ENCODE results near the gene AMIGO1. TPM values are rescaled to one million over a fixed set of nuclear protein-coding genes. Genes with fewer than 3 reads are reported as not detected.

AMIGO1 gene
- total and polyA plus RNA-seq, 8 donors: 1.6 to 5.8 (median 5.0) TPM

- ATAC-seq (no peak), DNase-seq (no peak), FAIRE-seq (no peak)
- Histone ChIP-seq H3K9me3 (no peaks in the 10 kb centered on the region), H3K27me3 (no peaks in the 10 kb centered on the region), H3K4me3 (no peak overlapping the region), H3K4me1 (peaks cover 0 to 8% (median 0%) of the 10 kb centered on the region in 3 donors), H3K27ac (no peak overlapping the region), H3K36me3 (no peaks in the 10 kb centered on the region)
- 69 to 81% methylated on average over 2 to 3 of the region's 3 CpGs for WGBS, 2 donors
- TF ChIP-seq CTCF (IDR thresholded peaks at IDR 0.05): no peak
- intact Hi-C loops (cut with DNase I): no loop called here
These were observed 29.6 kb downstream of the AMIGO1 start for GRCh38 chr1:109479901-109480300.

GRCh38 chr1:109479311-109479710, 30.2 kb downstream of the AMIGO1 start:
- DNase-seq (no peak), FAIRE-seq (no peak), ATAC-seq (no peak)
- Histone ChIP-seq H3K4me3 (no peak overlapping the region), H3K9me3 (no peaks in the 10 kb centered on the region), H3K27ac (no peak overlapping the region), H3K27me3 (no peaks in the 10 kb centered on the region), H3K36me3 (no peaks in the 10 kb centered on the region), H3K4me1 (peaks cover 0 to 4% (median 0%) of the 10 kb centered on the region in 3 donors)
- 76 to 82% methylated on average over 5 of the region's 5 CpGs for WGBS, 2 donors
- no peak for TF ChIP-seq CTCF (IDR thresholded peaks at IDR 0.05)
- intact Hi-C loops (cut with DNase I): no loop called here

- FAIRE-seq (no peak), DNase-seq (peak in 1 of 6 donors; percentile 53), ATAC-seq (peak in 2 of 4 donors; percentile 10 to 26)
- Histone ChIP-seq H3K27me3 (no peaks in the 10 kb centered on the region), H3K27ac (no peak overlapping the region), H3K4me1 (peaks cover 0 to 4% (median 0%) of the 10 kb centered on the region in 3 donors), H3K4me3 (no peak overlapping the region), H3K9me3 (no peaks in the 10 kb centered on the region), H3K36me3 (no peaks in the 10 kb centered on the region)
- TF ChIP-seq CTCF (IDR thresholded peaks at IDR 0.05): no peak
- 29% methylated on average over 7 of the region's 7 CpGs for WGBS, 2 donors
- intact Hi-C loops (cut with DNase I): no loop called here
These were observed 30.7 kb downstream of the AMIGO1 start for GRCh38 chr1:109478806-109479205.

- Histone ChIP-seq H3K27ac (no peak overlapping the region), H3K4me3 (no peak overlapping the region), H3K9me3 (no peaks in the 10 kb centered on the region), H3K4me1 (peaks cover 0 to under 1% (median 0%) of the 10 kb centered on the region in 3 donors), H3K27me3 (no peaks in the 10 kb centered on the region), H3K36me3 (no peaks in the 10 kb centered on the region)
- DNase-seq (no peak), FAIRE-seq (no peak), ATAC-seq (peak in 1 of 4 donors; percentile 13)
- intact Hi-C loops (cut with DNase I): no loop called here
- no peak for TF ChIP-seq CTCF (IDR thresholded peaks at IDR 0.05)
- WGBS, 2 donors: 76 to 78% methylated on average over 6 of the region's 6 CpGs
These were observed 31.7 kb downstream of the AMIGO1 start for GRCh38 chr1:109477821-109478220.

GRCh38 chr1:109476825-109477224, 32.7 kb downstream of the AMIGO1 start:
- H3K4me1 ChIP-seq: no peaks in the 10 kb centered on the region
- no peak for ATAC-seq
- FAIRE-seq: no peak
- DNase-seq: no peak
- H3K27ac ChIP-seq: no peak overlapping the region
- no peaks in the 10 kb centered on the region for H3K36me3 ChIP-seq
- 90% methylated on average over 8 of the region's 8 CpGs for WGBS, 2 donors
- no peaks in the 10 kb centered on the region for H3K27me3 ChIP-seq
- no peak for TF ChIP-seq CTCF (IDR thresholded peaks at IDR 0.05)
- intact Hi-C loops (cut with DNase I): no loop called here
- no peak overlapping the region for H3K4me3 ChIP-seq
- H3K9me3 ChIP-seq: no peaks in the 10 kb centered on the region

Data from pancreas (tissue), 10 donors.